ENCODE measurements around the gene ALDOA.

ALDOA gene

DNA sequence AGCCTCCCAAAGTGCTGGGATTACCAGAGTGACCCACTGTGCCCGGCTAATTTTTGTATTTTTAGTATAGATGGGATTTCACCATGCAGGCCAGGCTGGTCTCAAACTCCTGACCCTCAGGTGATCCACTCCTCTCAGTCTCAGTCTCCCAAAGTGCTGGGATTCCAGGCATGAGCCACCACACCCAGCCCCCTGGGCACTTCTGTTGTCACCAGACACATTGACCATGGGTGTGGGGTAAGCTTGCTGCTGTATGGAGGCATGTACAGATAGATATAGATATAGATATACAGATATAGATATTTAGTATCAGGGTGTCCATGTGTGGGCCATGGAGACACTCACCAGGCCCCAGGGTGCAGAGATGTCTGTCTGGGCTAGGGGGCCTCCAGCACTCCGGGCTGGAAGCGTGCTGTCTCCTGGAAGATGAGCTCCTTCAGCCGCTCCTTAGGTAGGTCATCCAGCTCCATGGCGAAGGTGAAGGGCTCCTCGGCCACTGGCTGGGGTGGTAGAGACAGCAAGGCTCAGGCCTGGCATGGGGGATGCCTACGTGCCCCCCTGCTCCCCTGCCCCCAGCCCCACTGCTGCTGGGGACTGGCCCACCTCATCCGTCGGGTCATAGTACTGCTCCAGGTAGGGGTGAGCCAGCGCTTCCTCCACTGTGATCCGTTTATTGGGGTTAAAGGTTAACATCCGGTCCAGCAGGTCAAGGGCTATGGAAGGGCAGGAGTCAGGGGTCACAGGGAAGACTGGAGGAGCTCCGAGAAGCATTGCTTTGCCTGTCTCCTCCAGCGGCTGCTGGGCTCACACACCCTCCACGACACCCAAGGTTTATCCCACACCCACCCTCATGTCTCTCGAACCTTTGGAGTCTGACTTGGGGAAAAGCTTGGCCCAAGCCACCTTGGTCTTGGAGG is 51.0 kb downstream of the ALDOA start:
- DNase-seq (ENCODE audit: low read depth), result no peak

DNA sequence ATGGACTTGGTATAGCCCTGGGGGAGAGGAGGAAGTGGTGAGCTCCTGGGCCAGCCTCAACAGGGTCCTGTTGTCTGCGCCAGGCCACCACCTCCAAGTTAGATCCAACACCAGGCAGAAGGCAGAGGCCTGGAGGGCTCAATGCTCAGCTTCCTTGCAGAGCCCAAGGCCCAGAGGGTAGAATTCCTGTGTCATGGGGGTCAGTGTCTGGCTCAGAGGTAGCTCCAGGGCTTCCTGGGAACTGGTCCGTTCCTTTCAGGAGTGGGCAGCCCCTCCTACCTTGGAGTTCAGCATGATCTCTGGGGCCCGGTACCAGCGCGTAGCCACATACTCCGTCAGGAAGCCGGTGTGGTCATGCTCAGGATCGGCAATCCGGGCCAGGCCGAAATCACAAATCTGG is 52.2 kb downstream of the ALDOA start:
- DNase-seq (ENCODE audit: low read depth), result no peak

DNA sequence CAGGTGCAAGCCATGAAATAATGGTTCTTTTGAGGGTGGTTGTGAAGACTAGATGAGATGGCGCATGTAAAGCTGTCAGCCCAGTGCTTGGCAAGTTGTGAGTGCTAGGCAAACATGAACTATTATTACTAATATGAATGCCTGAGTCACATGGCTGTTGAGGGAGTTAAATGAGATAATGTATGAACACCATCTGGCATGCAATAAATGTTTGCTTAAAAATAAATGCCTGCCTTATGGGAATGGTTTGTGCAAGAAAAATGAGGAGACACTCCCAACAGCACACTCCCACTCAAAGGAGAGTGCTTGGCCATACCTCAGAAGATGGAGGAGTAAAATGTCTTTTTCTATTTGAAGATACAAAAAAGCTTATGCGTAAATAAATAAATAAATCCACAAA is 53.9 kb downstream of the ALDOA start:
- no peak for DNase-seq (ENCODE audit: low read depth)

Data from ELR (cell line).